Activated CD4-positive, alpha-beta T cell treated with anti-CD3 and anti-CD28 coated beads for 36 hours (primary cell): ENCODE results near the gene TSPAN5. TPM values are rescaled to one million over a fixed set of nuclear protein-coding genes. Genes with fewer than 3 reads are reported as not detected.
"Not testable (repeated sequence)": the region's sequence is repeated elsewhere in the genome, so short reads cannot be mapped to it uniquely, and the experiment has no call there.

Experiments used
- ATAC-seq: fragments of 200-7000 bp; cut with Tn5 transposase; one replicate; pipeline ENCODE4 v1.10.0; 2021; ENCODE audit warnings: mild to moderate bottlenecking, moderate library complexity
- CTCF ChIA-PET: fragments of 350-600 bp; sonication (Branson Sonifier 250); formaldehyde crosslinking; loops from one replicate; lab custom pipeline; 2021; ENCODE audit warnings: antibody characterized with exemption; lab: Charles Lee
- POLR2A ChIA-PET: fragments of 350-600 bp; sonication (Branson Sonifier 250); formaldehyde crosslinking; loops from one replicate; lab custom pipeline; 2021; ENCODE audit warnings: antibody characterized with exemption, inconsistent platforms; lab: Charles Lee
- DNase-seq: peaks from one replicate; pipeline ENCODE4 v3.0.0-alpha.2; 2020
- H3K27ac Mint-ChIP-seq: one replicate; pipeline ENCODE4 v1.8.0; 2021; ENCODE audit warnings: mixed read lengths
- H3K27me3 Mint-ChIP-seq: one replicate; pipeline ENCODE4 v1.8.0; 2021; ENCODE audit warnings: mixed read lengths
- H3K36me3 Mint-ChIP-seq: one replicate; pipeline ENCODE4 v1.8.0; 2021; ENCODE audit warnings: low read depth, mixed read lengths
- H3K4me1 Mint-ChIP-seq: one replicate; pipeline ENCODE4 v1.8.0; 2021; ENCODE audit warnings: mixed read lengths
- H3K4me3 Mint-ChIP-seq: one replicate; pipeline ENCODE4 v1.8.0; 2021; ENCODE audit warnings: mild to moderate bottlenecking, moderate library complexity, mixed read lengths
- H3K9me3 Mint-ChIP-seq: one replicate; pipeline ENCODE4 v1.8.0; 2021; ENCODE audit warnings: low read depth, mixed read lengths
- intact Hi-C, 2 experiments: fragments of 100-400 bp; cut with DNase I in 1 of 2; cut with micrococcal nuclease in 1 of 2; formaldehyde crosslinking; loops; one replicate each; pipeline versions ENCODE4 v1.14.2 to v1.15.1; 2022 to 2024; cut with DNase I, micrococcal nuclease
- total RNA-seq, 2 experiments: library from RNA; stranded (reverse); gene quantifications; one replicate each; pipeline ENCODE4 v1.2.3, GENCODE V29; 2021

Gene TSPAN5
- 10 to 100 TPM; 18.4 to 23.6 TPM for total RNA-seq

GRCh38 chr4:98658287-98659105, at the start of gene TSPAN5:
Gene TSPAN5, minus strand, starts transcription at chr4:98658611.
- Mint-ChIP-seq H3K9me3 (no peaks in the 10 kb centered on the region), H3K27me3 (no peaks in the 10 kb centered on the region), H3K36me3 (peaks cover 6% of the 10 kb centered on the region), H3K4me1 (peaks cover 78% of the 10 kb centered on the region), H3K4me3 (peak within 1 kb of the TSS; percentile 89), H3K27ac (peak within 1 kb of the TSS; percentile 94)
- peak; percentile 91 for DNase-seq
- CTCF ChIA-PET, result interaction anchor here (0.6 to 1.4 kb wide), 4 partner anchors 12 to 63 kb away, joined by 3 to 5 read pairs (median 4); no protein-coding TSS in a partner anchor
- intact Hi-C loops, result loop anchor here (1.0 to 10.0 kb wide), 12 partner anchors 16 to 516 kb away; partner anchors contain the start of genes METAP1 (in 2 of the 2), STPG2 (in 2 of the 2) and RAP1GDS1 (in 1 of the 2)
- POLR2A ChIA-PET, result interaction anchor here (0.6 to 1.0 kb wide), 2 partner anchors 57 to 258 kb away, joined by 3 to 4 read pairs; no protein-coding TSS in a partner anchor
- ATAC-seq, result peak; percentile 62

GRCh38 chr4:98706935-98707334, 48.5 kb upstream of the TSPAN5 start:
- CTCF ChIA-PET, result interaction anchor here (0.7 to 0.9 kb wide), 2 partner anchors 15 to 20 kb away, joined by 4 read pairs; no protein-coding TSS in a partner anchor
- POLR2A ChIA-PET, result no interaction called here
- peak overlapping the region; percentile 70 for H3K27ac Mint-ChIP-seq
- no peak overlapping the region for H3K4me3 Mint-ChIP-seq
- peaks cover 26% of the 10 kb centered on the region for H3K4me1 Mint-ChIP-seq
- peaks cover 8% of the 10 kb centered on the region for H3K36me3 Mint-ChIP-seq
- DNase-seq (no peak), ATAC-seq (peak; percentile 40)
- no peaks in the 10 kb centered on the region for H3K27me3 Mint-ChIP-seq
- intact Hi-C loops, result loop anchor here (1.0 to 5.0 kb wide), 3 partner anchors 18 to 105 kb away; no protein-coding TSS in a partner anchor
- H3K9me3 Mint-ChIP-seq, result peaks cover 26% of the 10 kb centered on the region

- no peaks in the 10 kb centered on the region for H3K27me3 Mint-ChIP-seq
- peak overlapping the region; percentile 11 for H3K4me3 Mint-ChIP-seq
- ATAC-seq (peak; percentile 89), DNase-seq (no peak)
- H3K4me1 Mint-ChIP-seq, result peaks cover 26% of the 10 kb centered on the region
- CTCF ChIA-PET, result no interaction called here
- peak overlapping the region; percentile 74 for H3K27ac Mint-ChIP-seq
- H3K36me3 Mint-ChIP-seq, result peaks cover 8% of the 10 kb centered on the region
- POLR2A ChIA-PET, result no interaction called here
- intact Hi-C loops, result loop anchor here (1.0 to 5.0 kb wide), 3 partner anchors 18 to 104 kb away; no protein-coding TSS in a partner anchor
- H3K9me3 Mint-ChIP-seq, result peaks cover 26% of the 10 kb centered on the region
Observed at GRCh38 chr4:98706200-98706813, 47.9 kb upstream of the TSPAN5 start.

GRCh38 chr4:98705586-98705985, 47.2 kb upstream of the TSPAN5 start:
- POLR2A ChIA-PET, CTCF ChIA-PET: not testable (repeated sequence)
- H3K4me1 Mint-ChIP-seq, result peaks cover 26% of the 10 kb centered on the region

GRCh38 chr4:98700656-98701055, 42.2 kb upstream of the TSPAN5 start:
- no peak for DNase-seq
- Mint-ChIP-seq H3K9me3 (peaks cover 33% of the 10 kb centered on the region), H3K27ac (no peak overlapping the region), H3K36me3 (peaks cover 3% of the 10 kb centered on the region), H3K4me3 (no peak overlapping the region), H3K4me1 (peaks cover 6% of the 10 kb centered on the region), H3K27me3 (no peaks in the 10 kb centered on the region)
- POLR2A ChIA-PET, result no interaction called here
- CTCF ChIA-PET, result interaction anchor here (0.6 to 0.9 kb wide), 4 partner anchors 18 to 400 kb away, joined by 3 to 5 read pairs (median 4); no protein-coding TSS in a partner anchor
- ATAC-seq, result no peak
- intact Hi-C loops, result no loop called here

More at GRCh38 chr4:98705586-98705985, 47.2 kb upstream of the TSPAN5 start:
- not testable (repeated sequence) for H3K27ac Mint-ChIP-seq, H3K36me3 Mint-ChIP-seq, ATAC-seq, DNase-seq, H3K4me3 Mint-ChIP-seq, H3K27me3 Mint-ChIP-seq
- peaks cover 26% of the 10 kb centered on the region for H3K9me3 Mint-ChIP-seq
- intact Hi-C loops, result loop anchor here in 1 of 2 experiments (5.0 kb wide), 1 partner anchor 103 kb away; no protein-coding TSS in a partner anchor

GRCh38 chr4:98694076-98694475, 35.7 kb upstream of the TSPAN5 start:
- ChIA-PET POLR2A (no interaction called here), CTCF (no interaction called here)
- intact Hi-C loops, result no loop called here
- Mint-ChIP-seq H3K4me3 (no peak overlapping the region), H3K36me3 (no peaks in the 10 kb centered on the region), H3K27me3 (no peaks in the 10 kb centered on the region), H3K9me3 (peaks cover 10% of the 10 kb centered on the region), H3K4me1 (peaks cover 7% of the 10 kb centered on the region), H3K27ac (no peak overlapping the region)
- ATAC-seq (no peak), DNase-seq (no peak)

- H3K27ac Mint-ChIP-seq, result no peak overlapping the region
- peaks cover 3% of the 10 kb centered on the region for H3K9me3 Mint-ChIP-seq
- POLR2A ChIA-PET, result interaction anchor here (0.6 kb wide), 1 partner anchor 753 kb away, joined by 3 read pairs; no protein-coding TSS in a partner anchor
- intact Hi-C loops, result no loop called here
- ATAC-seq (no peak), DNase-seq (no peak)
- no peaks in the 10 kb centered on the region for H3K27me3 Mint-ChIP-seq
- no peaks in the 10 kb centered on the region for H3K36me3 Mint-ChIP-seq
- CTCF ChIA-PET, result interaction anchor here (0.9 kb wide), 1 partner anchor 46 kb away, joined by 5 read pairs; no protein-coding TSS in a partner anchor
- H3K4me1 Mint-ChIP-seq, result peaks cover 24% of the 10 kb centered on the region
- H3K4me3 Mint-ChIP-seq, result no peak overlapping the region
Observed at GRCh38 chr4:98692411-98692810, 34.0 kb upstream of the TSPAN5 start.

- CTCF ChIA-PET, result interaction anchor here (0.9 kb wide), 1 partner anchor 45 kb away, joined by 5 read pairs; no protein-coding TSS in a partner anchor
Observed at GRCh38 chr4:98691588-98691987, 33.2 kb upstream of the TSPAN5 start.

GRCh38 chr4:98689507-98690174, 31.2 kb upstream of the TSPAN5 start:
- Mint-ChIP-seq H3K4me1 (peaks cover 39% of the 10 kb centered on the region), H3K27me3 (no peaks in the 10 kb centered on the region), H3K4me3 (no peak overlapping the region), H3K27ac (peak overlapping the region; percentile 67), H3K9me3 (no peaks in the 10 kb centered on the region), H3K36me3 (no peaks in the 10 kb centered on the region)
- ChIA-PET CTCF (interaction anchor here (1.5 to 2.0 kb wide), 3 partner anchors 26 to 239 kb away, joined by 3 to 6 read pairs (median 6); partner anchors contain the start of gene EIF4E), POLR2A (interaction anchor here (1.1 kb wide), 1 partner anchor 222 kb away, joined by 3 read pairs; no protein-coding TSS in a partner anchor)
- ATAC-seq (no peak), DNase-seq (no peak)
- intact Hi-C loops, result loop anchor here in 1 of 2 experiments (2.0 kb wide), 1 partner anchor 17 kb away; no protein-coding TSS in a partner anchor

More at GRCh38 chr4:98691588-98691987, 33.2 kb upstream of the TSPAN5 start:
- H3K9me3 Mint-ChIP-seq, result no peaks in the 10 kb centered on the region
- peaks cover 29% of the 10 kb centered on the region for H3K4me1 Mint-ChIP-seq
- ATAC-seq, result no peak
- no peaks in the 10 kb centered on the region for H3K27me3 Mint-ChIP-seq
- intact Hi-C loops, result no loop called here
- POLR2A ChIA-PET, result no interaction called here
- no peak overlapping the region for H3K27ac Mint-ChIP-seq
- no peaks in the 10 kb centered on the region for H3K36me3 Mint-ChIP-seq
- DNase-seq, result no peak
- H3K4me3 Mint-ChIP-seq, result no peak overlapping the region

- H3K9me3 Mint-ChIP-seq, result no peaks in the 10 kb centered on the region
- CTCF ChIA-PET, result interaction anchor here (1.0 to 2.5 kb wide), 5 partner anchors 9 to 240 kb away, joined by 3 to 9 read pairs (median 6); partner anchors contain the start of gene EIF4E
- H3K27ac Mint-ChIP-seq, result peak overlapping the region; percentile 67
- ATAC-seq (peak; percentile 90), DNase-seq (peak; percentile 51)
- H3K4me1 Mint-ChIP-seq, result peaks cover 39% of the 10 kb centered on the region
- H3K4me3 Mint-ChIP-seq, result peak overlapping the region; percentile 2
- POLR2A ChIA-PET, result interaction anchor here (0.6 to 1.1 kb wide), 3 partner anchors 86 to 221 kb away, joined by 3 to 4 read pairs (median 4); no protein-coding TSS in a partner anchor
- no peaks in the 10 kb centered on the region for H3K27me3 Mint-ChIP-seq
- no peaks in the 10 kb centered on the region for H3K36me3 Mint-ChIP-seq
- intact Hi-C loops, result loop anchor here (1.0 to 2.0 kb wide), 3 partner anchors 18 to 86 kb away; no protein-coding TSS in a partner anchor
Observed at GRCh38 chr4:98688411-98689290, 30.2 kb upstream of the TSPAN5 start.
